ENCODE data around the gene NAPA. TPM values are rescaled to one million over a fixed set of nuclear protein-coding genes. Genes with fewer than 3 reads are reported as not detected.

Gene NAPA
- total RNA-seq, 1 experiment from 2014 or later, result 61.3 TPM

- no peak for TF ChIP-seq ATF2 (CRISPR knock-in tag; IDR thresholded peaks at IDR 0.05; ENCODE audit: borderline replicate concordance, low read depth)
- no peak for TF ChIP-seq IRF2 (CRISPR knock-in tag; IDR thresholded peaks at IDR 0.05; ENCODE audit: borderline replicate concordance, low read depth)
Measured at GRCh38 chr19:47470447-47471195, 44.2 kb downstream of the NAPA start (continued).

- Mint-ChIP-seq H3K36me3 (no peaks in the 10 kb centered on the region), H3K4me3 (peak overlapping the region; percentile 84), H3K27me3 (ENCODE audit: low read depth) (peaks cover 18% of the 10 kb centered on the region), H3K27ac (no peak overlapping the region), H3K4me1 (peaks cover 39% of the 10 kb centered on the region), H3K9me3 (no peaks in the 10 kb centered on the region)
- POLR2A ChIA-PET, result no interaction called here
- ATAC-seq, result no peak
- CTCF ChIA-PET, result interaction anchor here (0.9 to 2.2 kb wide), 4 partner anchors 23 to 243 kb away, joined by 3 to 16 read pairs (median 4); partner anchors contain the start of gene EHD2
- TF ChIP-seq ATF2 (CRISPR knock-in tag; IDR thresholded peaks at IDR 0.05; ENCODE audit: borderline replicate concordance, low read depth) (no peak), ZNF232 (CRISPR knock-in tag; IDR thresholded peaks at IDR 0.05) (no peak), TEAD1 (CRISPR knock-in tag; IDR thresholded peaks at IDR 0.05) (no peak), E2F4 (CRISPR knock-in tag; IDR thresholded peaks at IDR 0.05; ENCODE audit: borderline replicate concordance, low read depth) (no peak), ZBTB21 (CRISPR knock-in tag; IDR thresholded peaks at IDR 0.05; ENCODE audit: borderline replicate concordance) (no peak), GRHL2 (CRISPR knock-in tag; IDR thresholded peaks at IDR 0.05; ENCODE audit: insufficient replicate concordance, severe bottlenecking) (no peak), SMAD3 (CRISPR knock-in tag; IDR thresholded peaks at IDR 0.05; ENCODE audit: borderline replicate concordance) (no peak), ETV6 (CRISPR knock-in tag; IDR thresholded peaks at IDR 0.05) (no peak), JAZF1 (CRISPR knock-in tag; IDR thresholded peaks at IDR 0.05) (no peak), SOX15 (CRISPR knock-in tag; IDR thresholded peaks at IDR 0.05) (no peak), FOXP1 (CRISPR knock-in tag; IDR thresholded peaks at IDR 0.05; ENCODE audit: borderline replicate concordance) (no peak), TP53 (CRISPR knock-in tag; IDR thresholded peaks at IDR 0.05) (no peak), ZNF671 (CRISPR knock-in tag; IDR thresholded peaks at IDR 0.05) (no peak), FOXP4 (CRISPR knock-in tag; IDR thresholded peaks at IDR 0.05) (no peak), FOXK1 (CRISPR knock-in tag; IDR thresholded peaks at IDR 0.05) (no peak), IRF2 (CRISPR knock-in tag; IDR thresholded peaks at IDR 0.05; ENCODE audit: borderline replicate concordance, low read depth) (no peak), SMAD4 (CRISPR knock-in tag; IDR thresholded peaks at IDR 0.05) (no peak), STAT6 (CRISPR knock-in tag; conservative IDR thresholded peaks at IDR 0.05; ENCODE audit: low read depth) (no peak), ZNF396 (CRISPR knock-in tag; IDR thresholded peaks at IDR 0.05; ENCODE audit: borderline replicate concordance) (no peak)
- TF ChIP-seq, protein P1, sequence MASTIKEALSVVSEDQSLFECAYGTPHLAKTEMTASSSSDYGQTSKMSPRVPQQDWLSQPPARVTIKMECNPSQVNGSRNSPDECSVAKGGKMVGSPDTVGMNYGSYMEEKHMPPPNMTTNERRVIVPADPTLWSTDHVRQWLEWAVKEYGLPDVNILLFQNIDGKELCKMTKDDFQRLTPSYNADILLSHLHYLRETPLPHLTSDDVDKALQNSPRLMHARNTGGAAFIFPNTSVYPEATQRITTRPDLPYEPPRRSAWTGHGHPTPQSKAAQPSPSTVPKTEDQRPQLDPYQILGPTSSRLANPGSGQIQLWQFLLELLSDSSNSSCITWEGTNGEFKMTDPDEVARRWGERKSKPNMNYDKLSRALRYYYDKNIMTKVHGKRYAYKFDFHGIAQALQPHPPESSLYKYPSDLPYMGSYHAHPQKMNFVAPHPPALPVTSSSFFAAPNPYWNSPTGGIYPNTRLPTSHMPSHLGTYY (CRISPR knock-in tag; IDR thresholded peaks at IDR 0.05), result no peak
- DNase-seq (ENCODE audit: low spot score), result no peak
Measured at GRCh38 chr19:47469719-47470118, 45.1 kb downstream of the NAPA start.
